Fibroblast of skin of left quadriceps (primary cell): ENCODE data around the gene DDHD1.
"Not testable (repeated sequence)": the region's sequence is repeated elsewhere in the genome, so short reads cannot be mapped to it uniquely, and the experiment has no call there.

Experiments
- DNase-seq, 2 experiments: peaks; one replicate each; pipeline ENCODE4 v3.0.0-alpha.2; 2013; ENCODE audit warnings: low read depth in 2 of 2

The DDHD1 gene

DNA sequence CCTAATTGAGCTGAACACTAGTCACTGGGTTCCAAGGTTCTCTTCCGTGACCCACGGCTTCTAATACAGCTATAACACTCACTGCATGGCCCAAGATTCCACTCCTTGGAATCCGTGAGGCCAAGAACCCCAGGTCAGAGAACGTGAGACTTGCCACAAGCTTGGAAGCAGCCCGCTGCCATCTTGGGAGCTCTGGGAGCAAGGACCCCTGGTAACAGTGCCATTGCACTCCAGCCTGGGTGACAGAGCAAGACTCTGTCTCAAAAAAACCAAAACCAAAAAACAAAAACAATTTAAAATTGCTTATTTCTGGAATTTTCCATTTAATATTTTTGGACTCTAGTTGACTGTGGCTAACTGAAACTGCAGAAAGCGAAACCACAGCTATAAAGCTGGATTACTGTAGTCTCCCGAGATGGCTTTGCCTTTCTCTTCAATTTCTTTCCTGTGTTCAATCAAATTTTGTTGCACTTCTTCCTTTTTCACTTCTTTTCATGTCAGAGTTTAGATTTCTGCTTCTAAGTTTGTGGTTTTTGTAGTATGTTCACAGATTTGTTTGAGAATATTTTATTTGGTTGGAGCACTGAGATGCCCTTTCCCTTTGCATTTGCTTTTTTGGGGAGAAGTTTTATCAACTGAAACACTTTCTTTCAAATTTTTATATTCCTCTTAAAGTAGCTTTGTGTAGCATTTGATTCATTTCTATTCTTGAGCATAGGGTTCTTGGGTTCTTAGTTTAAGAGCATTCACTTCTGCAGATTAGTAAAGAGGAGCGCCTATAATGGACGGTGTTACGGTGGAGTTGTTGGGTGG, 44.6 kb downstream of the DDHD1 start:
- no peak for DNase-seq

GRCh38 chr14:53106768-53107167, 46.4 kb downstream of the DDHD1 start:
- DNase-seq = no peak

DNA sequence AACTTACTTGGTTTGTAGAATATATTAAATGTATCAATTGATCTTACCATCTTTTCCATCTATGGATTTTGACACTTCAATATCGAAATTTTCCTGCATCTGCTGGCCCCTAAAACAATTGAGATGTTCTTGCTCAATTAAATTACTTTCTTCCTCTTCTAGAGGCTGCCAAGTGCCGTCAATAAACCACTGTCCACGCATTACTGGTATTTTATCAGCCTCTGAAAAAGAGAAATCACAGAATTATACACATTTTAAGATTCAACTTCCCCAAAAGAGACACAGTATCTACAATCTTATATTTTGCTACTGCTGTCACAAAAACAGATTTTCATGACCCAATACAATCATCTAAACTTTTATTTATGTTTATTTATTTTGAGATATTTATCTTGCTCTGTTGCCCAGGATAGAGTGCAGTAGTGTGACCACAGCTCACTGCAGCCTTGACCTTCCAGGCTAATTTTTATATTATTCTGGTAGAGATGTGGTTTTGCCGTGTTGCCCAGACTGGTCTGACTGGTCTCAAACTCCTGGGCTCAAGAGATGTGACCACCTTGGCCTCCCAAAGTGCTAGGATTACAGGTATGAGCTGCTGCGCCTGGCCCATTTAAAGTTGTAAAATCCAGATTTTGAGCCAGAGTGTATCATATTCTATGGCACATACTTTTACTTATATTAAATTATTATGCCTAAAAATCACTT, 49.3 kb downstream of the DDHD1 start:
- no peak for DNase-seq

GRCh38 chr14:53093206-53093605, 59.9 kb downstream of the DDHD1 start:
- DNase-seq = peak; percentile 15 to 18

DNA sequence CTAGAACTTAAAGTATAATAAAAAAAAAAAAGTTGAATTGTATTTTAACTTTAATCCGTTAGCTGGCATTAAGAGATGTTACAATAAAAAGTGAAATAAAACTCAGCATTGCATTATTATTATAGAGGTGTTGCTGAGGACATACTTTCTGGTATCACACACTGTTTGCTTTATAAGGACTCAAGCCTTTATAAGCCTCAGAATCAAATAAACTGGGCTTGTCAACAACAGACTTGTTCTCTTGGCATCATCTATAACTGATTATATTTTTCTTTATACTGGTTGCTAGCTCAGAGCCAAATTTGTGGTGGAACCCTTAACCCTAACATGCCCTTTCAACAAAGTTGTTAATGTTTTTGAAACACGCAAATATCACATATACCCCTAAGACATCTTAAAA, 62.3 kb downstream of the DDHD1 start:
- DNase-seq = no peak

DNA sequence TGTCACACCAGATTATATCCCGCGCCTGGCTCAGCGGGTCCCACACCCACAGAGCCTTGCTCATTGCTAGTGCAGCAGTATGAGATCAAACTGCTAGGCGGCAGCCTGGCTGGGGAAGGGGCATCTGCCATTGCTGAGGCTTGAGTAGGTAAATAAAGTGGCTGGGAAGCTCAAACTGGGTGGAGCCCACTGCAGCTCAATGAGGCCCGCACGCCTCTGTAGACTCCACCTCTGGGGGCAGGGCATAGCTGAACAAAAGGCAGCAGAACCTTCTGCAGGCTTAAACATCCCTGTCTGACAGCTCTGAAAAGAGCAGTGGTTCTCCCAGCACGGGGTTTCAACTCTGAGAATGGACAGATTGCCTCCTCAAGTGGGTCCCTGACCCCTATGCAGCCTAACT, 68.2 kb downstream of the DDHD1 start:
- DNase-seq = not testable (repeated sequence)

DNA sequence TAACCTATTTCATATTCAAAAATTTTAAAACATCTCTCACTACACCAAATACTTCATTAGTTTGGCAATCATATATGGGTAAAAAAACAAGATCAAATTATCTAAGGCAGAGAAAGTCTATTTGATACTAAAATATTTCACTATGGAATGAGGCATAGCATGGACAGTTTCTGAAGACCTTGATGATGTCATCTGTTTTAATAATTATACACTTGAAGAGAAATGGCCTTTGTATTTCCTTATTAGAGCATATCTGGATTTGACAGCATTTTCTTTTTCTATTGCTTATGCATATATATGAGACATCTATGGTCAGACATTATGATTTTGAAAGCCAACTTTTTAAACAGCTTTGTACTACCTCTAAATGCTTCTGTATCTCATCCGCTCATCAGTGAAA, 88.6 kb downstream of the DDHD1 start:
- no peak for DNase-seq

DNA sequence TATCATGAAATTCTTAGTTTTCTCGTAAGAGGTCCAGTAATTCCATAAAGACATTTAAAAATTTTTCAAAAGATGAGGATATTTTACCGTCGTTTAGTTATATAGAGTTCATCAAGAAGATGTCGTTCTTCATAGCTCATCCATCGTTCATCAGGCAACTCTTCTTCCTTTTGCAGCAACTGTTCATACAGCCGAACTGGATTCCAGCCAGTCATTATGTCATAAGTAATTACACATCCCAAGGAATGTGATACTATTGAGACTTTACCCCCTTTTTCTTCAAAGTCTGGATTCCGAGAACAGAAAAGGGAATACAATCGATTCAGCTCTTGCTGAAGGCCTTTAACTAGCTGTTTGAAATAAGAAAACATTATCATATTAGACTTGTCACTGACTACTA, 90.3 kb downstream of the DDHD1 start:
- peak in 1 of 2 experiments; percentile 20 for DNase-seq

GRCh38 chr14:53060046-53060445, 93.1 kb downstream of the DDHD1 start:
- DNase-seq = no peak

DNA sequence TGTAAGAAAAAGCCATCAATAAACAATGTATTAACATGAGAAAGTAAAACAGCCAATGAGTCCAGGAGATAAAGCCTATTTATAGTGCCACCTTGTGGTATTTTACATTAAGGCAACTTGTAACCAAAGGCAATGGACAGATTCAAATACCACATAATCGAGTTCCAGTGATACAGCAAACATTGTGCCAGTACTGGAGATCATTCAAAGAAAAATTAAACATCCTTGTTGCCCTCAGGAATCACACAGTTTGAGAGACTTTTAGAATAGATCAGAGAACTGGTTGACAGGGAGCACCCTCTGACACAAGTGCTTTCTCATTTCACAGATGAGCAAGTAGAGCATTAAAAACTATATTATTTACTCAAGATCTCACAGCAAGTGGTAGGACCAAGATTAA, 98.1 kb downstream of the DDHD1 start:
- DNase-seq = peak in 1 of 2 experiments; percentile 35

DNA sequence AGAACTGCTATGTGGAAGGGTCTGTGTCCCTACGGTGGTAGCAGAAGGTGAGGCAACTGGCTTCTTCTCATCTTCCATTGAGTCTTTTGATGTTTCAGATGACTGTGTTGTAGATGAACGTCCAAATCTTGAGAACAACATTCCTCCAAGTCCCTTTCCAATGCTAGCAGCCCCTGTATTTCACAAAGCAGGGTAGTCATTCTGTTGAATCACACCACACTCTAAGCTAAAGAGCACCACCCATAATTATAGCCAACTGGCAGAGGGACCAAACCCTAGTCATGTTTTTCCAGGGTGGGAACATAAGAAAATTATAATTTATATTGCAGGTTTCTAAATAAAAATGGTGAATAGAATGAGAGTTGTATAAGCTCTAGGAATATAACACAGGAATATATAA, 98.7 kb downstream of the DDHD1 start:
- DNase-seq = no peak

- no peak for DNase-seq
Measured at GRCh38 chr14:53048631-53049030, 104.5 kb downstream of the DDHD1 start.

DNA sequence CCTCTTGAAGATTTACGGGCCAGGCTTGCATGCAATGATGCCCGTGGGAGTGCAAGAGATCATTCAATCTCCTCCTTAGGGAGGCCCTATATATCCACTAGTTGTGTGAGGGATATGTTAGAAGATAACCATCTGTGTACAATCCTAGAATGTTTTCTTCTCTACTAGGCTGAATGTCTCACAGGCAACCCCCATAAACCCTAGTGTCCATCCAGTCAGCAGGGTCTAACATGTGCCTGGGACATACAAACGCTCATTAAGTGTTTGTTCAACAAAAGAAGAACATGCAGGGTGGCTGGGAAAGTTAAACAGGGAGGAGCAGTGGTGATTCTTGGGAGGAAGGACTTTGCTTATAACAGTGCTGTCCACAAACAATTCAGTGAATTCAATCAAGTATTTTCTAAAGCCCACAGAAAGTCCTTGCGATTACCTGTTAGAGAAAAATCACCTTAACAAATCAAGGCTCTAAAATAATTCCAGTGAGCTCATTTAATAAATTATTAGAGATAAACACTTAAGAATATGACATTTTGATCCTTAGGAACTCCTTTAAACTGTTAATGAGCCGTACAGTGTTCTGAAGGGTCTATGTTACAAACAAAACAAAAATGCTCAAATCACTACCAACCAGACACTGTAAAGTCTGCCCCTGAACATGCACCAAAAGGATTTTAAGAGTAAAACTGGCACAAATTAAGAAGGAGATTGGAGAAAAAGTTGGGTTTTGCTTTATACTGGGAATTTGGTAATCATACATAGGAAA, 105.6 kb downstream of the DDHD1 start:
- peak in 1 of 2 experiments; percentile 31 for DNase-seq

DNA sequence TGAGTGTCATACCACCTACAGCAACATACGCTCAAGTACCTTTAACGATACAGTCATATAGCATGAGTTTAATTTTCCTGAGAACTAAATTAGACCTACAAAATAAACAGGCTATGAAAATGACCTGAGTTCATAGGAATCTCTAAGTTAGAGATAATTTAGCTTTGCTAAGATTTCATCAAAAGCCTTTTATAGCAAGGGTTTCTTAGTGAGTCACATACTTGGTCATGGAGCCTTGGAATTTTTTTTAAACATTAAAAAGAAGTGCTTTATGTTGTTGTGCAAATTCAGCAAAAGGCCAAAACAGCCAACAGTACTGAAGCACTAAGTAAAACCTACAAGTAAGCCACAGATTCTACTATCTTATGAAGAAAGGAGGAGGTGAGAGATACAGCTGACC, 108.6 kb downstream of the DDHD1 start:
- peak; percentile 61 to 68 for DNase-seq

DNA sequence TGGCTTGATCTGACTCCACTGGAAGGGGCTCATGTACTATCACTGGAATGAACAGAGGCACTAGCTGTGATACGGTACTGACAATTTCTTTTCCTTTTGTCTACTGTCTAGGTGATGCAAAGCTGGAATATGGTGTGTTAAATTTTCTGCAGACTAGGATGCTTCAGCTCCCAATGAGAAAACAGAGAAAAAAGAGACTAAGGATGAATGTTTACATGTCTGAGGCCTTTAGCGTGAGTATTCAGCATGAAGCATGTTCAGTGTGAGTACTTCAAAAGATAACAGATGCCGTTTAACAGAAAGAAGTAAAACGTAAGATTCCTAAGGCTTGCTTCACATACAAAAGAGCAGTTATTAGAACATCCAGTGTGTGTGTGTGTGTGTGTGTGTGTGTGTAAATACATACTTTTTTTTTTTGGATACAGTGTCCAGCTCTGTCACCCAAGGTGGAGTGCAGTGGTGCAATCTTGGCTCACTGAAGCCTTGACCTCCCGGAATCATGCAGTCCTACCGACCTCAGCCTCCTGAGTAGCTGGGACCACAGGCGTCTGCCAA, 110.0 kb downstream of the DDHD1 start:
- DNase-seq = no peak

DNA sequence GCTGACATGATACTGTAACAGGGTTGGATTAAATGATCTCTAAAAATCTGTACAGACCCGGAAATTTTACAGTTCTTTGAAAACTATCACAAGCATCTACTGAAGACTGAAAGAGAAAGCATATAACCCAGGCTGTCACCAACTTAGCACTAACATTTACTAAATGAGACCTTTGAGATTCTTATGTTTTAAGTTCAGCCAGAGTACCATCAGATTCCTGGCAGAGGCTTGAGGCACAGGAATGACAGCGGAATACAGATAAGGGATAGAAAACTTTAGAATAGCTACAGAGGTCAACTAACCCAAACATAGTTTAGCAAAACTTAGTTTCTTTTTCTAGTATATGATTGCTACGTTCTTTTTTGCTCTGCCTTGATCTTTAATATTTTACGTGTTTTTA, 110.6 kb downstream of the DDHD1 start:
- DNase-seq = no peak

GRCh38 chr14:53041067-53041466, 112.1 kb downstream of the DDHD1 start:
- DNase-seq = no peak

- no peak for DNase-seq
Measured at GRCh38 chr14:53038629-53039028, 114.5 kb downstream of the DDHD1 start.

DNA sequence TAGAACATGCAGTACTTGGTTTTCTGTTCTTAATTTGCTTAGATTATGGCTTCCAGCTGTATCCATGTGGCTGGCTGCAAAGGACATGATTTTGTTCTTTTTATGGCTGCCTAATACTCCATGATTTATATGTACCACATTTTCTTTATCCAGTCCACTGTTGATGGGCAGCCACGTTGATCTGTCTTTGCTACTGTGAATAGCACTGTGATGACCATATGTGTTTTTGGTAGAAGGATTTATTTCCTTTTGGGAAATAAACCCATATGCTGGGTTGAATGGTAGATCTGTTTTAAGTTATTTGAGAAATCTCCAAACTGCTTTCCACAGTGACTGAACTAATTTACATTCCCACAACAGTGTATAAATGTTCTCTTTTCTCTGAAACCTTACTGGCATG, 116.1 kb downstream of the DDHD1 start:
- DNase-seq = no peak

GRCh38 chr14:53035336-53036210, 117.5 kb downstream of the DDHD1 start:
- DNase-seq = no peak

DNA sequence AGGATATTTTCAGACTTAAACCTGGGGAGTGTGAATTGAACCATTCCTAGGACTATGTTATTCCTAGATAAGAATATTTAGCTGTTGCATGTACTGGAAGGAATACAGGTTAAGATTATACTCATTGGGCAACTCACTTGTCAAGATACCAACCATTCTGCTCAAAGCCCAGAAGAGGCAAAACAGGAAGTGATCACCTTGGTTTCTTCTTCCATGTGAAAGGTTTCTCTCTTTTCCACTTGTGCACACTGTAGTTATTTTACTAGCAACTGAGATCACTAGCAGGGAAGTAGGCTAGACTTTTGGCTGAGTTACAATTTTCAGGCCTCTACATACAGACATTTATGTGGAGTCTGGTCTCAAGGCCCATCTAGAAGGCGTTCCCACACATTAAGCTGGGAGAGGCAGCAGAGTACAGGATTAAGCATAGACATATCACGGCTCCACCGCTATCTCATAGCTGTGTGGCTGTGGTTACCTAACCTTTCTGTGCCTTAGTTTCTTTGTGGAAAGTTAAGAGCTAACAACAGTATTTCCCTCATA, 118.4 kb downstream of the DDHD1 start:
- DNase-seq = no peak
